GM18508 (cell line): ENCODE data around the gene NBDY.
A peak's percentile ranks its signal among the peaks of the same experiment; 100 is the strongest.
"Not testable (repeated sequence)": the region's sequence is repeated elsewhere in the genome, so short reads cannot be mapped to it uniquely, and the experiment has no call there.

Experiments used
- ATAC-seq: cut with Tn5 transposase; IDR thresholded peaks from one replicate; pipeline ENCODE4 v1.9.1; 2021; ENCODE audit warnings: moderate number of reproducible peaks; ENCODE audit not compliant: insufficient read depth, unreplicated experiment

Gene NBDY

DNA sequence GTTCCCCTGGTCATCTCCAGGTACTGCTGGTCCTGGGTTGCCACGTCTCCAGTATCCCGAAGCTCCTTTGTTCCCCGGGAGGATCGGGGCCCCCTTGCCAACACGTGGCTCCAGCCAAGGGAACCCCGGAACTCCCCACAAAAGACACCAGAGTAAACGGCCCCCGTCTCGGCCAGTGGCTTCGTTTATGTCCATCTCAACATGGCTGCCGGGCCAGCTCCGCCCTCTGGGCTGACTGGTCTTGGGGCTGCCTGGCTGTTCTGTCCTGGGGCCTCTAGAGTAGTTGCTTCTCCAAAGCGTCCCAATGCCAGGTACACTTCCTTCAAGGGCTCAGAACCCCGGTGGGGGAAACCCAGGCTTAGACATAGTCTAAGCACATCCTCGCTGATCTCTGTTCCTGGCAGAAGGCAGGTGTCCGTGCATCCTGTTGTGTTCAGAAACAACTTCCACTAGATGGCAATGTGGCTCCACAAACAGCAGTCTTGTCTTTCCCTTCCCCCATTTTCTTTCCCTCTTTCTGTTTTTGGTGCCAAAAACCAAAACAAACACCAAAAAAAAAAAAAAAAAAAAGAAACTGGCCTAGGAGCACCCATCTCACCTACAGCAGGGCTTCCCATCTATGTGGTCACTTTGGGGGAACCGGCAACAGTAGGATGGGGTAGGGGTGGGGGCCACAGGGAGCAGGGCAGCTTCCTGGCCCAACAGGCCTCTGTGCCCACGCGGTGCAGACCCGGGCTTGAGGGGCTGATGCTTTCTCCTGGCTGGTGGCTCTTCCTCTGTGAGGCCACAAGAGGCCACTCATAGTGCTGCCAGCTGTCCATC is 35.3 kb downstream of the NBDY start:
- peak; percentile 31 for ATAC-seq

DNA sequence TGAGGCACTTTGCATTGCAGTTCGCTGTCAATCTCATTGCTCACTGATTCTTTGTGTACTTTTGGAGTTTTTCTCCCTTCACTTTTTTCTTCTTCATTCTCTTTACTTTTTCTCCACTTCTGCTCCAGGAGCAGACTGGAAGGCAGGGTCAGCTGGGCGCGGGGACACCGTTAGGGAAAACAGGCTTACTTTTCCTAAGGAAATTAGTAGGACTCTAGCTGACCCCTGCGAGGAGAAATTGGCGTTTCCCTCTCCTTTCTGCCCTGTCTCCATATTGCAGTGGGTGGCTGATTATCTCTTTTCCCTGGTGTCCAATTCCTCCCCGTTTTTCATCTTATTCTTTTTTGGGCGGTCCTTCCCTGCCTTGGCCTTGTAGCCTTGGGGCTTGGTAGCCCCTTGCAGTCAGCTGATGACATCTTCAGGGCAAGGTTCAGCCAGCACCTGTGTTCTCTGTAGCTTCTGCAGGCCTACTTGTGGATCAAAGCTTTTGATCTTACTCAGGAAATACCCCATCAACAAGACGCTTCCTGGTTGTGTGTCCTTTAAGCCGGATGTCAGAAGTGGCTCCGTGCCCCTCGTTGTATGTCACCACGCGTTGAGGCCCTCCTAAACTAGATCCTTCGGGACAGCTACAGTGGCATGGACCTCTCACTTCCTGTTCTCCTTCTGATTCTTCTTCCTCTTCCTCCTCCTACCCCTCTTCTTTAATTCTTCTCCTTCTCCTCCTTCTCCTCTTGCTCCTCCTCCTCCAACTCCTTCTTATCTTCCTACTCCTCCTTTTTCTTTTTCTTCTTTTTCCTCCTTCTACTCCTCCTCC is 36.1 kb downstream of the NBDY start:
- no peak for ATAC-seq

DNA sequence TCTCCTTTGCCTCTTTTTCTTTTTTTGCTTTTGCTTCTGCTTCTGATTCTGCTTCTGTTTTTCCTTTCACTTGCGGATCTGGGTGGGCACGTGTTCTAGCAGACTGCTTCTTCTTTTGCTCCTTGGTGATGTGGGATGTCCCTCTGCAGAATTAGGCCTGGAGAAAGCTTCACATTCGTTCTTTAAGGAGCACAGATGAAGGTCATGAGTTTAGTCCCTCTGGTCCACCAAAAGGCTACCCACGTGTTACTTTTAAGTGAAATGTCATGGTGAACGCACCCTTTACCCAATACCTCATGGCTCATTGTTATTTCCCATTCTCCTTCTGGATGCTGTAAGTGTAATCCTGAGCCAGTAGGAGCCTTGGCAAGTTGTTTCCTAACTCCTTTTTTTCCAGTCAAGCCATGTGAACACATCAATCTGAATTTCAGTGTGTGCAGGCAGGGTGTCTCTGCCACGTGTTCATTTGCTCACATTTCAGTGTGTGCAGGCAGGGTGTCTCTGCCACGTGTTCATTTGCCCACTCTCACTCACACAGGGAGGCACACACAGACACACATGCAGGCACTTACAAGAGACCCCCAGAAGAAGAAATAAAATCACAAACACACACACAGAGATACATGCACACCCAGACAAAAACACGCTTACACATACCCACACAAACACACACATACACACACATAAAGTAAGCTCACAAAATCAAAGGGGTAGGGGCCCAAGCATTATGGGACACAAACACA is 36.9 kb downstream of the NBDY start:
- no peak for ATAC-seq

DNA sequence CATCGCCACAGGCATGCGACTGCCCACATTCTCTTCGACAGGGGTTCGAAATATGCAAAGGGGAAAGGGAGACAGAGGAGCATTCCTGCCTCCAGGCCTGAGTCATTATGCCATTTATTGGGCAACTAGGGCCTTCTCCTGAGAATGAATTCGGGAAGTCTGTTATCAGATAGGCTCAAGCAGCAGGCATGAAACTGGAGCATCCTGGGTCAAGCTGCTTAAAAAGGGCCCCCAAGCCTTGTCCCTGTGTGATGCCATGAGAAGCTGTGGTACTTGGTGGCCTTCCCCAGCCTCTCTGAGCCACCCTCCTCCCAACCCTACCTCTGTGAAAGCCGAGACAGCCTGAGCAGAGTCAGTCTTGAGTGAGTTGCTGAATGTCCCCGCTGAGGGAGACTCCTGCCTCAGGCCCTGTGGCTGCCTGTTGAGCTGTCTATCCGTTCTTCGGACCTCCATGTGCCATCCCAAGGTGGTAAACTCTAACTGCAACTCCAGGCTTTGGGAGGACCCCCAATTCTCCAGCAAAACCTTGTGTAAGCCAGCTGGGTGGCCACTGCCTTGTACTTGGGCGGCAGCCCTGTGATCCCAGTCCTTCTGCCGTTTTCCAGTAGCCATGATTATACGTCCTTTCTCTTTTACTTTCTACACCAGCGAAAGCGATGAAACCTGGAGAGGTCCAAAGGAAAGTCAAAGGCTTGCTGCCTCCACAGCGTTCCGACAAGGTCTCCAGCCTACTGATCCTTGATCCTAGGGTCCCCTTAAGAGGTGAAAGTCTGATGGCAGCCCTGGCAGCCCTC is 37.7 kb downstream of the NBDY start:
- no peak for ATAC-seq

DNA sequence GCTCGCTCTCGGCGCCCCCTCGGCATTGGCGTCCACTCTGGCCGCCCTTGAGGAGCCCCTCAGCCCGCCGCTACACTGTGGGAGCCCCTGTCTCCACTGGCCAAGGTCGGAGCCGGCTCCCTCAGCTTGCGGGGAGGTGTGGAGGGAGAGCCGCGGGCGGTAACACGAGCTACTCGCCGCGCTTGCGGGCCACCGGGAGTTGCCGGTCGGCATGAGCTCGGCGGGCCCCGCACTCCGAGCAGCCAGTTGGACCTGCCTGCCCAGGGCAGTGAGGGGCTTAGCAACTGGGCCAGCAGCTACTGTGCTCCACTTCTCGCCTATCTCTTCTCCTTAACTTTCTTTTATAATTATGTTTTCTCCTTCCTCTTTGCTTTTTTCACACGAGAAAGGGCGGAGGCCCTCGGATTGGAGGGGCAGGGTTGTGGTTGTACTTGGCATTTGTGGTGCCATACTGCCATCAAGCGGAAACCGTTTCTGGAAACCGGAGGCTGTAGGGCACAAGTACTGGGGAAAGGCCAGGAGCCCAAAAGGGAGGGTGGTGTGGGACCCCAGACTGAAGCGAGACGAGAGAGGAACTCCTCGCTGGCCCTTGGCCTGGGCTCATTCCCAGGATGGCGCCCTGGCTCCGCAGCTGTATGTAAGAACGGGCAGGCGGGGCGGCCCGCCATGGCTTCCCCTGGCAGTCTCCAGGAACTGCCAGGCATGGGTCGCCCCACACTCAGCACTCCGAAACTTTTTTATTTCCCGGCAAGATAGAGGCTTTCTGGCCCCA is 38.5 kb downstream of the NBDY start:
- ATAC-seq: not testable (repeated sequence)

DNA sequence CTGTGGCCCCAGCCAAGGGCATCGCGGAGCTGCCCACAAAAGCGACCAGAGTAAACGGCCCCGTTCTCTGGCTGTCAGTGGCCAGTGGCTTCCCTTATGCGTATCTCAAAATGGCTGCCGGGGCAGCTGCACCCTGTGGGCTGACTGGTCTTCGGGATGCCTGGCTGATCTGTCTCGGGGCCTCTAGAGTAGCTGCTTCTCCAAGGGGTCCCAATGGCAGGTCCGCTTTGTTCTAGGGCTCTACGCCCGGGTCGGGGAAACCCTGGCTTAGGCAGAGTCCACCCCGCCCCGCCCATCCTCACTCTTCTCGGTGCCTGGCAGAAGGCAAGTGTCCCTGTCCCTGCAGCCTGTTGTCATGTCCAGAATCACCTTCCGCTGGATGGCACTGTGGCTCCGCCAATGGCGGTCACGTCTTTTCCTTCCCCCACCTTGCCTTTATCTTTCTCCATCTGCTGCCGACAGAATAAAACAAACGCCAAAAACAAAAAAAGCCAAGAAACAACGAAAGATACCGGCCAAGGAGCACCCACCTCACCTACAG is 39.1 kb downstream of the NBDY start:
- not testable (repeated sequence) for ATAC-seq

DNA sequence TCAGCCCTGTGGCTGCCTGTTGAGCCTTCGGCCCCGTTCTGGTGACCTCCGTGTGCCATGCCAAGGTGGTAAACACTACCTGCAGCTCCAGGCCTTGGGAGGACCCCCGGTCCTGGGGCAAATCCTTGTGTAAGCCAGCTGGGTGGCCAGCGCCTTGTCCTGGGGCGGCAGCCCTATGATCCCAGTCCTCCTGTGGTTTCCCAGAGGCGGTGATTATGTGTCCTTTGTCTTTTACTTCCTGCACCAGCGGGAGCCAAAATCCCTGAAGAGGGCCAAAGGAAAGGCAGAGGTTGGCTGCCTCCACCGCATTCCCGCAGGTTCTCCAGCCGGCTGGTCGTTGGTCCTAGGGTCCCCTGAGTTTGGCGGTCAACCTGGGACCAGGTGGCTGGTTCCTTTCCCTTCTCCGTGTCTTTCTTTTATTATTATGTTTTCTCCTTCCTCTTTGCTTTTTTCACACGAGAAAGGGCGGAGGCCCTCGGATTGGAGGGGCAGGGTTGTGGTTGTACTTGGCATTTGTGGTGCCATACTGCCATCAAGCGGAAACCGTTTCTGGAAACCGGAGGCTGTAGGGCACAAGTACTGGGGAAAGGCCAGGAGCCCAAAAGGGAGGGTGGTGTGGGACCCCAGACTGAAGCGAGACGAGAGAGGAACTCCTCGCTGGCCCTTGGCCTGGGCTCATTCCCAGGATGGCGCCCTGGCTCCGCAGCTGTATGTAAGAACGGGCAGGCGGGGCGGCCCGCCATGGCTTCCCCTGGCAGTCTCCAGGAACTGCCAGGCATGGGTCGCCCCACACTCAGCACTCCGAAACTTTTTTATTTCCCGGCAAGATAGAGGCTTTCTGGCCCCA is 43.9 kb downstream of the NBDY start:
- ATAC-seq: peak; percentile 24

DNA sequence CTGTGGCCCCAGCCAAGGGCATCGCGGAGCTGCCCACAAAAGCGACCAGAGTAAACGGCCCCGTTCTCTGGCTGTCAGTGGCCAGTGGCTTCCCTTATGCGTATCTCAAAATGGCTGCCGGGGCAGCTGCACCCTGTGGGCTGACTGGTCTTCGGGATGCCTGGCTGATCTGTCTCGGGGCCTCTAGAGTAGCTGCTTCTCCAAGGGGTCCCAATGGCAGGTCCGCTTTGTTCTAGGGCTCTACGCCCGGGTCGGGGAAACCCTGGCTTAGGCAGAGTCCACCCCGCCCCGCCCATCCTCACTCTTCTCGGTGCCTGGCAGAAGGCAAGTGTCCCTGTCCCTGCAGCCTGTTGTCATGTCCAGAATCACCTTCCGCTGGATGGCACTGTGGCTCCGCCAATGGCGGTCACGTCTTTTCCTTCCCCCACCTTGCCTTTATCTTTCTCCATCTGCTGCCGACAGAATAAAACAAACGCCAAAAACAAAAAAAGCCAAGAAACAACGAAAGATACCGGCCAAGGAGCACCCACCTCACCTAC is 44.5 kb downstream of the NBDY start:
- not testable (repeated sequence) for ATAC-seq

DNA sequence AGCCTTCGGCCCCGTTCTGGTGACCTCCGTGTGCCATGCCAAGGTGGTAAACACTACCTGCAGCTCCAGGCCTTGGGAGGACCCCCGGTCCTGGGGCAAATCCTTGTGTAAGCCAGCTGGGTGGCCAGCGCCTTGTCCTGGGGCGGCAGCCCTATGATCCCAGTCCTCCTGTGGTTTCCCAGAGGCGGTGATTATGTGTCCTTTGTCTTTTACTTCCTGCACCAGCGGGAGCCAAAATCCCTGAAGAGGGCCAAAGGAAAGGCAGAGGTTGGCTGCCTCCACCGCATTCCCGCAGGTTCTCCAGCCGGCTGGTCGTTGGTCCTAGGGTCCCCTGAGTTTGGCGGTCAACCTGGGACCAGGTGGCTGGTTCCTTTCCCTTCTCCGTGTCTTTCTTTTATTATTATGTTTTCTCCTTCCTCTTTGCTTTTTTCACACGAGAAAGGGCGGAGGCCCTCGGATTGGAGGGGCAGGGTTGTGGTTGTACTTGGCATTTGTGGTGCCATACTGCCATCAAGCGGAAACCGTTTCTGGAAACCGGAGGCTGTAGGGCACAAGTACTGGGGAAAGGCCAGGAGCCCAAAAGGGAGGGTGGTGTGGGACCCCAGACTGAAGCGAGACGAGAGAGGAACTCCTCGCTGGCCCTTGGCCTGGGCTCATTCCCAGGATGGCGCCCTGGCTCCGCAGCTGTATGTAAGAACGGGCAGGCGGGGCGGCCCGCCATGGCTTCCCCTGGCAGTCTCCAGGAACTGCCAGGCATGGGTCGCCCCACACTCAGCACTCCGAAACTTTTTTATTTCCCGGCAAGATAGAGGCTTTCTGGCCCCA is 49.3 kb downstream of the NBDY start:
- peak; percentile 30 for ATAC-seq

DNA sequence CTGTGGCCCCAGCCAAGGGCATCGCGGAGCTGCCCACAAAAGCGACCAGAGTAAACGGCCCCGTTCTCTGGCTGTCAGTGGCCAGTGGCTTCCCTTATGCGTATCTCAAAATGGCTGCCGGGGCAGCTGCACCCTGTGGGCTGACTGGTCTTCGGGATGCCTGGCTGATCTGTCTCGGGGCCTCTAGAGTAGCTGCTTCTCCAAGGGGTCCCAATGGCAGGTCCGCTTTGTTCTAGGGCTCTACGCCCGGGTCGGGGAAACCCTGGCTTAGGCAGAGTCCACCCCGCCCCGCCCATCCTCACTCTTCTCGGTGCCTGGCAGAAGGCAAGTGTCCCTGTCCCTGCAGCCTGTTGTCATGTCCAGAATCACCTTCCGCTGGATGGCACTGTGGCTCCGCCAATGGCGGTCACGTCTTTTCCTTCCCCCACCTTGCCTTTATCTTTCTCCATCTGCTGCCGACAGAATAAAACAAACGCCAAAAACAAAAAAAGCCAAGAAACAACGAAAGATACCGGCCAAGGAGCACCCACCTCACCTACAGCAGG is 50.0 kb downstream of the NBDY start:
- ATAC-seq: peak; percentile 32

DNA sequence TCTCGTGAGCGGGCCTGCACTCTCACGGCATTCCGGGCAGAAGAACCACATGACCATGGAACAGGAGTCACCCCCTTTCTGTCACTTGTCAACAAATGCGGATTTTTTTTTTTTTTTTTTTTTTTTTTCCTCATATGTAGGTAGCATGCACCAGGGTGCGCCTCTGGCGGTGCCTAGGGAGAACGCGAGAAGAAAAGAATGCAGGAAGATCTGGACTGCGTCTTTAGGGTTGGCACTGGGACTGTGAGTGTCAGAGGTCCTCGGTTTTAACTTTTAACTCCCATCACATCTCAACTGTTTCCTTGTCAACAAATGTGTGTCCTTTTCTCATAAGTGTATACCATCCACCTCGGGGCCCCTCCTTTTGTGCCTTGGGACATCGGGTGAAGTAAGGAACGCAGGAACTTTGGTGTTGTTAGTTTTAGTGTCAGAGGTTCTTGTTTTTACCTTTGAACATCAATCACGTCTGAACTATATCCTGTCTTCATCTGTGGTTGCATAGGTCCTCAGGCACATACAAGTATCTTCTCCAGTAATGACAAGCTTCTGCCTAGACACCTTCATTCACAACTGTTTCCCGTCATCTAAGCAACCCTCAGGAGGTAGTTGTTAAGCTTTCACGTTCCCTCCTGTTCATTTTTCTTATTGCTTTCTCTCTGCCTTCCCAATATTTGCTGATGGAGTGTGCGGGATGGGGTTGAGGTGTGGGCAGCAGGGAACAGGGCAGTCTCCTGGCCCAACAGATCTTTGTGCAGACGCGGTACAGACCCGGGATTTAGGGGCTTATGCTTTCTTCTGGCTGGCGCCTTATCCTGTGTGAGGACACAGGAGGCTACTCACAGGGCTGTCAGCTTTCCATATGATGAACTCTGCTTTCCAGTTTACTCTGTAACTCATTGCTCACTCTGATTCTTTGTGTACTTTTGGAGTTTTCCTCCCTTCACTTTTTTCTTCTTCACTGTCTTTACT is 51.9 kb downstream of the NBDY start:
- ATAC-seq: not testable (repeated sequence)

DNA sequence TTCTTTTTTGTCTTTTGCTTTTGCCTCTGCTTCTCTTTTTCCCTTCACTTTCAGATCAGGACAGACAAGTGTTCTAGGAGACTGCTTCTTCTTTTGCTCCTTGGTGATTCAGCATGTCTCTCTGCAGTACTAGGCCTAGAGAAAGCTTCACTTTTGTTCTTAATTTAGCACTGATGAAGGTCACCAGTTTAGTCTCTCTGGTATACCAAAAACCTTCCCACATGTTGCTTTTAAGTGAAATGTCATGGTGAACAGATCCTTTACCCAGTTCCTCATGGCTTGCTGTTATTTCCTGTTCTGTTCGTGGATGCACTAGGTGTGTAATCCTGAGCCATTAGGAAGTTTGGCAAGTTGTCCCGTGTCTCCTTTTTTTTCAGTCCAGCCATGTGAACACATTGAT is 53.3 kb downstream of the NBDY start:
- no peak for ATAC-seq

DNA sequence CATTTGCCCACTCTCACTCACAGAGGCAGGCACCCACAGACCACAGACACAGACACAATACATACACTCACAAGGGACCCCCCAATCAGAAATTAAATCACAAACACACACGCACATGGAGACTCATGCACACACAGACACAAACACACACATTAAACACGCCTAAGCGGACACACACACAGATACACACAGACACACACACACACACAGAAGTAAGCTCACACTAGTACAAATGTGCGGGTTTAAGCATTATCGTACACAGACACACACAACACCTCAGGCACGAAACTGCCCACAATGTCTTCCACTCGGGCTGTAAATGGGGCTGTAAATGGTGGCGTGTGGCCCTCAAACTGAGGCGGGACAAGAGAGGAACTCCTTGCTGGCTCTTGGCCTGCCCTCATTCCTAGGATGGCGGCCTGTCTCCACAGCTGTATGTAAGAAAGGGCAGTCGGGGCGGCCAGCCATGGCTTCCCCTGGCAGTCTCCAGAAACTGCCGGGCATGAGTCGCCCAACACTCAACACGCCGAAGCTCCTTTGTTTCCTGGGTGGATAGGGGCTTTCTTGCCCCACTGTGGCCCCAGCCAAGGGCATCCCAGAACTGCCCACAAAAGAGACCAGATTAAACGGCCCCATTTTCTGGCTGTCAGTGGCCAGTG is 53.9 kb downstream of the NBDY start:
- no peak for ATAC-seq

DNA sequence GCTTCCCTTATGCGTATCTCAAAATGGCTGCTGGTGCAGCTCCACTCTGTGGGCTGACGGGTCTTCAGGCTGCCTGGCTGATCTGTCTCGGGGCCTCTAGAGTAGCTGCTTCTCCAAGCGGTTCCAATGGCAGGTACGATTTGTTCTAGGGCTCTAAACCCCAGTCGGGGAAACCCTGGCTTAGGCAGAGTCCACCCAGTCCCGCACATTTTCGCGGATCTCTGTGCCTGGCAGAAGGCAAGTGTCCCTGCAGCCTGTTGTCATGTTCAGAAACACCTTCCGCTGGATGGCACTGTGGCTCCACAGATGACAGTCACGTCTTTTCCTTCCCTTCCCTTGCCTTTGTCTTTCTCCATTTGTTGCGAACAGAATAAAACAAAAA is 54.4 kb downstream of the NBDY start:
- ATAC-seq: no peak

DNA sequence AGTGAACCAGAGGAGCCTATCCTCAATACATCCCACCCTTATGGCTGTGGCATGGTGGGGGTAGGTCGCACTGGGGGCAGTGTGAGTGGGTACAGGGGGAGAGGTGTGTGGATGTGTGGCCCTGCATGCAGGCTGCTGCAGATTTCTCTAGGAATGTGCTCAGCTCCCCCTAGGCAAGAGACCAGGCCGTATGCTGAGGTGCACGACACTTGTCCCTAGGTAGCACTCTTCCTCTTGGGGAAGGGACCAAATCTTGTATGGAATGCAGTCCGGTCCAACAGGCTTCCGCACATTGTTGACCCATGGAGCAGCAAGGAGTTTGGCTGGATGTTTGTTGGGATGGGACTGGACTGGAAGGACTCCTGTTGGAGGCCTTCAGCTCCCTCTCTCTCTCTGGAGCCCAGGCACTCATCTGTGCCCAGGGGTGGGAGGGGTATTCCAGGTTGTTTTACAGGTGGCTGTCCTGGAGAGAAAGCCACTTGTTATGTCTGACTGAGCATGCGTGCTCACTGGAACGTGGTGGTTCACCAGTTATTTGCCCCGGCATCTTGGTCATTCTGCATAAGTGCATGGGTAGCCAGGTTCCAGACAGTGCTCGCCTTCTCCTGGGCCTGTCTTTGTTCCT is 55.1 kb downstream of the NBDY start:
- ATAC-seq: no peak
